Activated CD4-positive, CD25-positive, alpha-beta regulatory T cell (primary cell): ENCODE results near the gene ITGB8.
"Not testable (repeated sequence)": the region's sequence is repeated elsewhere in the genome, so short reads cannot be mapped to it uniquely, and the experiment has no call there.

Experiments used
- DNase-seq, 4 experiments: peaks; one replicate each; lab custom pipeline; 2025; lab: John Stamatoyannopoulos, UW

The ITGB8 gene

DNA sequence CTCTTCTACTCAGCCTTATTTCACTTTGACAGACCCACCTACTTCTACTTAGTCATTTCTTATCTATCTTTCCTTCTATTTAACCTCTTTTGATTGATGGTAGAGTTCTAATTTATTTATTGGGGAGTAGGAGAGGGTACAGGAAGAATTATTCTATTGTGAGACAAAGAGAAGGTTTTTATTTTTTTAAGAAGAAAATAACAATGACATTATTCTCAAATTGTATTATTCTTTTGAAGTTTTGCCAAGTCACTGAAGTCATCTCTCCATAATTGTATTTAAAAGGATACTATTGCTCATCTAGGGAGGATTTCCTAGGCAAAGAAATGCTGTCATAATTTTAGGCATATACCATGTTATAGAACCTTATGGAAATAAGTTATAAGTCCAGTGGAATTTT lies 52.7 kb downstream of the ITGB8 start:
- DNase-seq, result no peak

GRCh38 chr7:20385126-20385525 lies 54.4 kb downstream of the ITGB8 start:
- DNase-seq, result no peak

DNA sequence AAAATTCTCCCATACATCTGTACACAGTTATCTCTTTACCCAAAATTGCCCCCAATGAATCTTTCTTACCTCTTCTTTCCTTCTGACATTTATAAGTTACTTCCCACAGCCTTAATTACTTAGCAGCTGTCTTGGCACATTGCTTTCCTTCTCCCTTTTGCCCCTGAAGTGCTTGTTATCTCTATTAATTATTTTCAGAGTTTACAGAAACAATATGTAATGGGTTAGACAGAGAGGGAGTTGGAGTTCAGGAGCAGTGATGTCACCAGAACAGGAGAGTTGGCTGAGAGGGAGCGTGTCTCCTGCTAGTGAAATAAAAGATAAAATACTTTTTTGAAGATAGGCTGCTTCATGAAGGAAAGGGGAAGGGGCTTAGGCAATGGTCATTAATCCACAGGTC lies 57.4 kb downstream of the ITGB8 start:
- no peak for DNase-seq

- not testable (repeated sequence) for DNase-seq
Observed at GRCh38 chr7:20389192-20389591, 58.5 kb downstream of the ITGB8 start.

DNA sequence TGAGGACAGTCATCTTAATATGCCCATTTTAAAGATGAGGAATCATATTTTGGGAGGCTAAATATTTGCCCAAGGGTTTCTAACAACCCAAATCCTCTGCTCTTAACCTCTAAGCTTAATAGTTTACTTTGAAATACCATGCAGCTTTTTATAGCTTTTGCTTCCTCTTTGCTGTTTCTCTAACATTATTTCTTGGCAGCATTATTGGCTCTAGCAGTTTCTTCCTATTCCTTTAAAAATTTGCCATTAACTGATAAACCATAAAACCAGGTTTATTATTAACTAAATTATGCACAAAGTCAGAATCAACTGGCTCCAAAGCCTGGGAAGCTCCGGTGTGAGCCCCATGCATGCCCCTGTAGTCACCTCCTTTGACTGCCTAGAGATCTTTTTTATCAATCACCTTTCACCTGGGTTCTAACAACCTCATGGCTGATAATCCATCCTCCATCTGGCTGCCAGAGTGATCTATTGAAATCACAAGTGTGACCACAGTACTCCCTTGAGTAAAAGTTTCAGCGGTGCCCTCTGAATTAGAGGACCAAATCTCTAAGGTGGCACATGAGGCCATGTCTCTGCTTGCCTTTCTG lies 62.4 kb downstream of the ITGB8 start:
- no peak for DNase-seq

DNA sequence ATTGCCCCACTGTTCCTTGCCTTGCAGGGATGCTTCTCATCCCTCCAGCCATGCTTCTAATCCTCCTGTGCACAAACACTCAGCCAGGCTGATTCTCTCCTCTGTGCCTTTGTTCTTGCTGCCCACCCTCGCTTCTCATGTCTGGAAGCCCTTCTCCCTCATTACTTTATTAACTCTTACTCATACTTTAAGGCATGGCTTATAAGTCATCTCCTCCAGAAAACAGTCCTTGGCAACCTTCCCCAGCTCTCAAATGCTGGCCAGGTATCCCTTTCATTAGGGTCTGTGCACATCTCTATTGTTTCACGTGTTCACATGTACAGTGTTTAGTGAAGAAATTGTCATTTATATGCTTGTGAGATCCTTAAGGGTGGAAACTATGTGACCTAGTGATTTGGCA lies 62.9 kb downstream of the ITGB8 start:
- DNase-seq, result no peak

DNA sequence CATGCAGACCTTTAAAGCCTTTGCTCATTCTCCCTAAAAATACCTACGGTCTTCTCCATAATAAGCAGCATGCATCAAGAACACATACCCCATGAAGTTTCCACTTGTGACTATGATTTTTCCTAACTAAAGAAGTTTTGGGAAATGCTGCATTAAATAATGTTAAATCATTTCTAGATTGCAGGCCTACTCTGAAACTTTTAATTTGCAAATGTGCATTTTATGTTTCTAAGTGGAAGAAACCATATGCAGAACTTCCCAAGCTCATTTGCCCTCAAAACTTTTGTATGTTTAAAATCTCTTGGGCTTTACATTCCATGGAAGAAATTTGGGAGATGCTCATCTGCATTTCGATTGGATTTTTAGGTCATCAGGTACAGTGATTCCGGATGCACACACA lies 63.6 kb downstream of the ITGB8 start:
- no peak for DNase-seq

- no peak for DNase-seq
Observed at GRCh38 chr7:20395104-20395503, 64.4 kb downstream of the ITGB8 start.

DNA sequence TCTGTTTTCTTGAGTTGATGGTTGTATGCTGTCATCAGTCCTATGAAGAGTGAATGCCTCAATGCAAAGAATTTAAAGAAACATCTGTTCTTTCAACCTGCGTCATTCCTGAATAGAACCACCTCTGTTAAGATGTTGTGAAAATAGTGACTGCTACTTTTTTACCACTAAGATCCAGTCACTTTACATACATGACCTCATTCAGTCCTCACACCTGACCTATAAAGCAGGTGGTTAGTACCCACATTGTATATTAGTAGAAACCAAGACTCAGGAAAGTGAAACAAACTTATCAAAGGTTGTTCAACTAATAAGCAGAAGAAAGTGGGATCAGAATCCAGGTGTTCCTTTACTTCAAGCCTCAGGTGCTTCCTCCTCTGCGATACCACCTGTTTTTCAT lies 64.8 kb downstream of the ITGB8 start:
- no peak for DNase-seq

GRCh38 chr7:20399521-20399920 lies 68.8 kb downstream of the ITGB8 start:
- DNase-seq, result no peak

- DNase-seq, result no peak
Observed at GRCh38 chr7:20401861-20402746, 71.4 kb downstream of the ITGB8 start.

- DNase-seq, result no peak
Observed at GRCh38 chr7:20402747-20403230, 72.1 kb downstream of the ITGB8 start.

GRCh38 chr7:20403331-20403730 lies 72.6 kb downstream of the ITGB8 start:
- DNase-seq, result no peak

DNA sequence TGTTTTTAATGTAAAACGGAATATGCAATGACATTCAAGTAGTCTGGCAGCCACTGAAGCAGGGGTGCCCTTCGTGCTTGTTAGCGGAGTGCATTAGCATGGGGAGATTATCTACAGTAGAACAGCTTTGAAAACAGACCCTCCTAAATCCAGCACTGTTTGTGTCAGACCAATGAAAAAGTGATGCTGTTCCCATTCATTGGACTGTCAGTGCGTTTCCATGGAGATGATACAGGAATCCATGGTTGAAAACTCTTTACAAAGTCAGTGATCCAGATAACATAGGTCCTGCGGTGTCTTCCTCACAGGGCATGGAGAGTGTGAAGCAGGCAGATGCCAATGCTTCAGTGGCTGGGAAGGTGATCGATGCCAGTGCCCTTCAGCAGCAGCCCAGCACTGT lies 73.6 kb downstream of the ITGB8 start:
- no peak for DNase-seq

GRCh38 chr7:20407585-20408466 lies 77.1 kb downstream of the ITGB8 start:
- no peak for DNase-seq

GRCh38 chr7:20408467-20408826 lies 77.7 kb downstream of the ITGB8 start:
- DNase-seq, result no peak

DNA sequence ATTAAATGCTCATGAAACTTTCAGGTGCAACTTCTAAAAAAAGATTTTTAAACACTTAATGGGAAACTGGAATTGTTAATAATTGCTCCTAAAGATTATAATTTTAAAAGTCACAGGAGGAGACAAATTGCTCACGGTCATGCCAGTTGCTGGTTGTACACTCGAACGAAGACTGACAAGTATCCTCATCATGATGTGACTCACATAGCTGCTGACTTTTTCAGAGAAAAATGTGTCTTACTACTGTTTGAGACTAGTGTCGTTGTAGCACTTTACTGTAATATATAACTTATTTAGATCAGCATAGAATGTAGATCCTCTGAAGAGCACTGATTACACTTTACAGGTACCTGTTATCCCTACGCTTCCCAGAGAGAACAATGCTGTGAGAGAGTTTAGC lies 79.3 kb downstream of the ITGB8 start:
- DNase-seq, result no peak

- no peak for DNase-seq
Observed at GRCh38 chr7:20411372-20411771, 80.7 kb downstream of the ITGB8 start.

- DNase-seq, result no peak
Observed at GRCh38 chr7:20412032-20412431, 81.3 kb downstream of the ITGB8 start.

DNA sequence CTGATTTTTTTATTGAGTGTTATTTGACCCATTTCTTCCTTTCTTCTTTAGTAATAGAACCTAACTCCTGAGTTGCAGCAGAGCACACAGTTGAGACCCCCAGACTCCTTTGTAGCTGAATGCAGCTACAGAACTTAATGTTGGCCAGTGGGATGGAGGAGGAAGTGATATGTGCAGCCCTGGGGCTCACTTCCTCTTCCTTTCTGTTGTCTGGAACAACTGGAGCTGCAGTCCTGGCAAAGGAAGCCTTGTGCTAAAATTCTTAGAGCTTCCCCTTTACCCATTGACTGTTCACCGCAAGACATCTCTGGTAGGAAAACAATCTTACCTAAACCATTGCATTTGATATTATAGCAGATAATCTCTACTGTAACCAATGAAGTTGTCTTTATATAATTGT lies 86.6 kb downstream of the ITGB8 start:
- no peak for DNase-seq

DNA sequence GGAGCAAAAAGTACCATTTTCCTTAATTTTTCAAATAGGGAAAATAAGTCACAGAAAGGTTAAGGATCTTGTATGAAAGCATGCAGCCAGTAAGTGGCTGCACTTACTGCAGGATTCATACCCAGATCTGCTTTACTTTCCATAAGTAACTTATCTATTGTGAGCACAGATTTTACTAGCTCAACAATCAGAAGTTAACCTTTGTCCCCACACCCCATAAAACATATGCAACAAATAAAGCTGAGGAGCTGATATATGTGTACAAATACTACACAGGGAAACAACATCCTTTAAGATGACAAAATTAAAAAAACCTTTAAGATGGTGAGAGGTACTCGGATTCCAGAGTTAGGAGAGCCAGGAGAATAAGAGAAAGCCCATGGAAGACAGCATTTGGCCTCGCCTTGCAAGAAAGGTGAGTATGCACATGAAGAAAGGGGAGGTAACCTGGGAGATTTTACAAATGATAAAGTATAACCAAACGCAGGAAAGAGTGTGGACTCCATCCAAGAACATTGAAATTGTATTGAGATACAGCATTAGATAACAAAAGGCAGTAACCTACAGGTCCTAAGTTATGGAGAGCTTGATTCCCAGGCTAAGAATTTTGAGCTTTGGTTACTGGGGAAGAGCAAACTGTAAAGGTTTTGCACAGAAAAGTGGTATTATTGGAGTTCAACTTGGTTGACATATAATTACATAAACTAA lies 87.1 kb downstream of the ITGB8 start:
- DNase-seq, result no peak

- DNase-seq, result no peak
Observed at GRCh38 chr7:20424500-20424899, 93.8 kb downstream of the ITGB8 start.
